ENCODE measurements around the gene MYBPHL.

DNA sequence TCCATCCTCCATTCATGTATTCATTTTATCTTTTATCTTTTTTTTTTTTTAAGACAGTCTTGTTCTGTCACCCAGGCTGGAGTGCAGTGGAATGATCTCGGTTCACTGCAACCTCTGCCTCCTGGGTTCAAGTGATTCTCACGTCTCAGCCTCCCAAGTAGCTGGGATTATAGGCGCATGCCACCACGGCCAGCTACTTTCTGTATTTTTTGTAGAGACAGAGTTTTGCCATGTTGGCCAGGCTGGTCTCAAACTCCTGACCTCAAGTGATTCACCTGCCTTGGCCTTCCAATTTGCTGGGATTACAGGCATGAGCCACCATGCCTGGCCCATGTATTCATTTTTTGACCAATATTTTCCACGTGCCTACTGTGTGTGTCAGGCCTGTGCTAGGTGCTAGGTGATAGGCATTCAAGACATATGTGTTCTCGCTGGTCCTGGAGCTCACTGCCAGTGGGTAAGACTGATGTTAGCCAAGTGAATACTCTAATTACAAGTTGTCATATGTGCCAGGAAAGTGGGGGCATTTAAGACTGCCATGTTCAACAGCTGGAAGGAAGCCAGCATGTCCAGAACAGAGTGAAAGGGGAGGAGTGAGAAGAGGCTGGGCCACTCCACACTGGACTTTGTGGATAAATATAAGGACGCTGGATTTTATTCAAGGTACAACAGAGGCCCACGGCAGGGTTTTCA lies 62.8 kb downstream of the MYBPHL start:
- TF ChIP-seq POLR2A (IDR thresholded peaks at IDR 0.05) (no peak), POLR2AphosphoS5 (IDR thresholded peaks at IDR 0.05) (no peak)
- TF ChIP-seq, protein P1, sequence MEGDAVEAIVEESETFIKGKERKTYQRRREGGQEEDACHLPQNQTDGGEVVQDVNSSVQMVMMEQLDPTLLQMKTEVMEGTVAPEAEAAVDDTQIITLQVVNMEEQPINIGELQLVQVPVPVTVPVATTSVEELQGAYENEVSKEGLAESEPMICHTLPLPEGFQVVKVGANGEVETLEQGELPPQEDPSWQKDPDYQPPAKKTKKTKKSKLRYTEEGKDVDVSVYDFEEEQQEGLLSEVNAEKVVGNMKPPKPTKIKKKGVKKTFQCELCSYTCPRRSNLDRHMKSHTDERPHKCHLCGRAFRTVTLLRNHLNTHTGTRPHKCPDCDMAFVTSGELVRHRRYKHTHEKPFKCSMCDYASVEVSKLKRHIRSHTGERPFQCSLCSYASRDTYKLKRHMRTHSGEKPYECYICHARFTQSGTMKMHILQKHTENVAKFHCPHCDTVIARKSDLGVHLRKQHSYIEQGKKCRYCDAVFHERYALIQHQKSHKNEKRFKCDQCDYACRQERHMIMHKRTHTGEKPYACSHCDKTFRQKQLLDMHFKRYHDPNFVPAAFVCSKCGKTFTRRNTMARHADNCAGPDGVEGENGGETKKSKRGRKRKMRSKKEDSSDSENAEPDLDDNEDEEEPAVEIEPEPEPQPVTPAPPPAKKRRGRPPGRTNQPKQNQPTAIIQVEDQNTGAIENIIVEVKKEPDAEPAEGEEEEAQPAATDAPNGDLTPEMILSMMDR (IDR thresholded peaks at IDR 0.05), result no peak
